IMR-90 (cell line): ENCODE results near the gene C12orf75.

Experiments
- BHLHE40 ChIP-seq: fragments of 150-350 bp; IDR thresholded peaks from 2 replicates; pipeline ENCODE4 v1.6.1; 2016; ENCODE audit warnings: mild to moderate bottlenecking, low read depth, low read length
- CEBPB ChIP-seq: IDR thresholded peaks from 2 replicates; pipeline ENCODE4 v1.6.1; 2012; ENCODE audit warnings: low read depth, low read length, improper control_type of control experiment
- CHD1 ChIP-seq: IDR thresholded peaks from 2 replicates; pipeline ENCODE4 v1.6.1; 2012; ENCODE audit warnings: low read depth, low read length, improper control_type of control experiment
- CTCF ChIP-seq: conservative IDR thresholded peaks from 2 replicates; pipeline ENCODE4 v1.5.1; 2012; ENCODE audit warnings: mild to moderate bottlenecking, low read depth, low read length, improper control_type of control experiment
- FOS ChIP-seq: fragments of 150-350 bp; IDR thresholded peaks from 2 replicates; pipeline ENCODE4 v1.6.1; 2016; ENCODE audit warnings: low read depth, low read length
- MAFK ChIP-seq: IDR thresholded peaks from 2 replicates; pipeline ENCODE4 v1.6.1; 2012; ENCODE audit warnings: low read depth, low read length, improper control_type of control experiment
- MXI1 ChIP-seq: IDR thresholded peaks from 2 replicates; pipeline ENCODE4 v1.6.1; 2012; ENCODE audit warnings: low read depth, mild to moderate bottlenecking, low read length, moderate library complexity, borderline replicate concordance
- NFE2L2 ChIP-seq: fragments of 150-350 bp; IDR thresholded peaks from 2 replicates; pipeline ENCODE4 v1.6.1; 2016; ENCODE audit warnings: low read depth, mild to moderate bottlenecking, low read length
- POLR2A ChIP-seq: IDR thresholded peaks from 2 replicates; pipeline ENCODE4 v1.6.1; 2012; ENCODE audit warnings: mild to moderate bottlenecking, low read depth, low read length
- RAD21 ChIP-seq: IDR thresholded peaks from 2 replicates; pipeline ENCODE4 v1.6.1; 2012; ENCODE audit warnings: low read length, improper control_type of control experiment
- RCOR1 ChIP-seq: IDR thresholded peaks from 2 replicates; pipeline ENCODE4 v1.6.1; 2012; ENCODE audit warnings: mild to moderate bottlenecking, low read length, improper control_type of control experiment; ENCODE audit not compliant: insufficient replicate concordance
- RFX5 ChIP-seq: IDR thresholded peaks from 2 replicates; pipeline ENCODE4 v1.8.0; 2012; ENCODE audit warnings: low read depth, mild to moderate bottlenecking, low read length, moderate library complexity
- USF2 ChIP-seq: fragments of 150-350 bp; IDR thresholded peaks from 2 replicates; pipeline ENCODE4 v1.6.1; 2017; ENCODE audit warnings: mild to moderate bottlenecking, antibody characterized with exemption, low read length, low read depth

- TF ChIP-seq CTCF (no peak), POLR2A (no peak), NFE2L2 (no peak), CEBPB (no peak), RCOR1 (no peak), RAD21 (no peak), RFX5 (no peak), MXI1 (no peak), BHLHE40 (no peak), MAFK (no peak), FOS (no peak), USF2 (no peak), CHD1 (no peak)
These were observed 43.1 kb upstream of the C12orf75 start for GRCh38 chr12:105287408-105287807.
